ENCODE results near the gene TNFAIP1.

GRCh38 chr17:28363776-28364650, 28.5 kb downstream of the TNFAIP1 start:
- TF ChIP-seq, protein P1, sequence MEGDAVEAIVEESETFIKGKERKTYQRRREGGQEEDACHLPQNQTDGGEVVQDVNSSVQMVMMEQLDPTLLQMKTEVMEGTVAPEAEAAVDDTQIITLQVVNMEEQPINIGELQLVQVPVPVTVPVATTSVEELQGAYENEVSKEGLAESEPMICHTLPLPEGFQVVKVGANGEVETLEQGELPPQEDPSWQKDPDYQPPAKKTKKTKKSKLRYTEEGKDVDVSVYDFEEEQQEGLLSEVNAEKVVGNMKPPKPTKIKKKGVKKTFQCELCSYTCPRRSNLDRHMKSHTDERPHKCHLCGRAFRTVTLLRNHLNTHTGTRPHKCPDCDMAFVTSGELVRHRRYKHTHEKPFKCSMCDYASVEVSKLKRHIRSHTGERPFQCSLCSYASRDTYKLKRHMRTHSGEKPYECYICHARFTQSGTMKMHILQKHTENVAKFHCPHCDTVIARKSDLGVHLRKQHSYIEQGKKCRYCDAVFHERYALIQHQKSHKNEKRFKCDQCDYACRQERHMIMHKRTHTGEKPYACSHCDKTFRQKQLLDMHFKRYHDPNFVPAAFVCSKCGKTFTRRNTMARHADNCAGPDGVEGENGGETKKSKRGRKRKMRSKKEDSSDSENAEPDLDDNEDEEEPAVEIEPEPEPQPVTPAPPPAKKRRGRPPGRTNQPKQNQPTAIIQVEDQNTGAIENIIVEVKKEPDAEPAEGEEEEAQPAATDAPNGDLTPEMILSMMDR (conservative IDR thresholded peaks at IDR 0.05; ENCODE audit: low read depth, low read length) = no peak
- TF ChIP-seq EZH2 (IDR thresholded peaks at IDR 0.05; ENCODE audit: low read length, unreplicated experiment) = no peak

Data from PC-3 (cell line).